NCI-H446 (cell line): Measurements from ENCODE around the gene DNMBP.
"Not testable (repeated sequence)": the region's sequence is repeated elsewhere in the genome, so short reads cannot be mapped to it uniquely, and the experiment has no call there.

Experiments
- DNase-seq, 2 experiments: peaks; one replicate each; lab custom pipeline; 2025; lab: John Stamatoyannopoulos, UW

DNMBP gene

DNA sequence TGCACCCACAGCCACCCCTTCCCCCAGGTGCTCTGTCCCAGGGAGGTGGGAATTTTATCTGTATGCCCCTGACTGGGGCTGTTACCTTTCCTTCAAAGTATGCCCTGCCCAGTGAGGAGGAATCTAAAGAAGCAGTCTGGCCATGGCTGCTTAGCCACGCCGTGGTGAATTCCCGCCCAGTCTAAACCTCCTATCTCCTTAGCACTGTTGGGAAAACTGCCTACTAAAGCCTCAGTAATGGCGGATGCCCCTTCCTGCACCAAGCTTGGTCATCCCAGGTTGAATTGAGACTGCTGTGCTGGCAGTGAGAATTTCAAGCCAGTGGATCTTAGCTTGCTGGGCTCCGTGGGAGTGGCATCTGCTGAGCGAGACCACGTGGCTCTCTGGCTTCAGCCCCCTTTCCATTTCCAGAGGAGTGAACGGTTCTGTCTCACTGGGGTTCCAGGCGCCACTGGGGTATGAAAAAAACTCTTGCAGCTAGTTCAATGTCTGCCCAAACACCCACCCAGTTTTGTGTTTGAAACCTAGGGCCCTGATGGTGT is 140.1 kb downstream of the DNMBP start:
- DNase-seq: no peak

GRCh38 chr10:99867250-99867649 is 142.5 kb downstream of the DNMBP start:
- DNase-seq: not testable (repeated sequence)

DNA sequence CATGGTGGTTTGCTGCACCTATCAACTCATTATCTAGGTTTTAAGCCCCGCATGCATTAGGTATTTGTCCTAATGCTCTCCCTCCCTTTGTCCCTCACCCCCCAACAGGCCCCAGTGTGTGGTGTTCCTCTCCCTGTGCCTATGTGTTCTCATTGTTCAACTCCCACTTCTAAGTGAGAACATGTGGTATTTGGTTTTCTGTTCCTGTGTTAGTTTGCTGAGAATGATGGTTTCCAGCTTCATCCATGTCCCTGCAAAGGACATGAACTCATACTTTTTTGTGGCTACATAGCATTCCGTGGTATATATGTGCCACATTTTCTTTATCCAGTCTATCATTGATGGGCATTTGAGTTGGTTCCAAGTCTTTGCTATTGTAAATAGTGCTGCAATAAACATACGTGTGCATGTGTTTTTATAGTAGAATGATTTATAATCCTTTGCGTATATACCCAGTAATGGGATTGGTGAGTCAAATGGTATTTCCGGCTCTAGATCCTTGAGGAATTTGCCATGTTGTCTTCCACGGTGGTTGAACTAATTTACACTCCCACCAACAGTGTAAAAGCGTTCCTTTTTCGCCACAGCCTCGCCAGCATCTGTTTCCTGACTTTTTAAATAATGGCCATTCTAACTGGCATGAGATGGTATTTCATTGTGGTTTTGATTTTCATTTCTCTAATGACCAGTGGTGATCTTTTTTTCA is 146.1 kb downstream of the DNMBP start:
- DNase-seq: not testable (repeated sequence)

DNA sequence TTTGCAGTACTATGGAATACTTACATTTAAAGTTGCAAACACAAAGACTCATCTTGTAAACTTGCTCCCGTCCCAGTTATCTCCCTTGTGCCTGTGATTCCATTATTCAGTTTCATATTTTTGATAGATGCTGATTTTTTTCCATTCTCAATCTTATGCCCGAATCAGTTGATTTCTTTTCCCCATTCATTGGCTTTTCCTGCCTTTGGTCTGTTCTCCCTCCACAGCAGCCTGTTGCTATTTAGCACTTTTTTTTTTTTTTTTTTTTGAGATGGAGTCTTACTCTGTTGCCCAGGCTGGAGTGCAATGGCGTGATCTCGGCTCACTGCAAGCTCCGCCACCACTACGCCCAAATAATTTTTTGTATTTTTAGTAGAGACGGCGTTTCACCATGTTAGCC is 149.3 kb downstream of the DNMBP start:
- no peak for DNase-seq

GRCh38 chr10:99859585-99859984 is 150.2 kb downstream of the DNMBP start:
- peak in 1 of 2 experiments; percentile 4 for DNase-seq

GRCh38 chr10:99858849-99859248 is 150.9 kb downstream of the DNMBP start:
- no peak for DNase-seq

DNA sequence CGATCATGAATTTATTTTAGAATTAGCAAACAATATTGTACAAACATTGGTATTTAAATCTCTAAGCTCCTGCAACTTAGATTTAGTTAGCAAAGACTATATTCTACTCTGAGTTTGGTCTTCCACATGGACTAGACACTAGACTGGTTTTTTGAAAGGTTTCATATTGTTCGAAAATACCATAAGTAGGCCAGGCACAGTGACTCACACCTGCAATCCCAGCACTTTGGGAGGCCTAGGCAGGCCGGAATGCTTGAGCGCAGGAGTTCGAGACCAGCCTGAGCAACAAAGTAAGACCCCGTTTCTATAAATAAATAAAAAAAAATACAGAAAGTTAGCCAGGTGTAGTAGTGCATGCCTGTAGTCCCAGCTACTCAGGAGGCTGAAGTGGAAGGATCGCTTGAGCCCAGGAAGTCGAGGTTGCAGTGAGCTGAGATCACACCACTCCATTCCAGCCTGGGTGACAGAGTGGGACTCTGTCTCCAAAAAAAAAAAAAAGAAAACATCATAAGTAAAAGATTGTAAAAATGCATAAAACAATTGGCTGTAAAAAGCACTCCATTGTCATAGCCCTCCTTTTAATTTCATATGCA is 154.2 kb downstream of the DNMBP start:
- no peak for DNase-seq

GRCh38 chr10:99854860-99855259 is 154.9 kb downstream of the DNMBP start:
- DNase-seq: peak in 1 of 2 experiments; percentile 40

DNA sequence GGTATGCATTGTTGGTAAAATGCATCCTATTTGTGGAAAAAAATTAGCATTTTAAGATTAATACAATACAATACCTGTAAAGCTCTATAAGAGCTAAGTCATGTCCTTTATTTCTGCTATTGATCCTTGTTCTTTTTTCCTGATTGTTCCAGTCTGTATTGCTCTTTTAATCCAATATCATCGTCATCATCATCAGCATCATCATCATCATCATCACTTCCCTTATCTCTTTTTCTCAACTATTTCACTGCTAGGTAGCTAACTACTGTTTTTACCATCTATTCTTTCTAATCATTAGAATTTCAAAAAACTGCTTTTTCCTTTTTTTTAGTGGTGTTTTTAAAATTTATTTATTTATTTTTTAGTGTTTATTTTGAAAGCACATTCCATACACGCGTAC is 156.1 kb downstream of the DNMBP start:
- DNase-seq: no peak

- DNase-seq: no peak
These were observed 157.1 kb downstream of the DNMBP start for GRCh38 chr10:99852481-99853213.

DNA sequence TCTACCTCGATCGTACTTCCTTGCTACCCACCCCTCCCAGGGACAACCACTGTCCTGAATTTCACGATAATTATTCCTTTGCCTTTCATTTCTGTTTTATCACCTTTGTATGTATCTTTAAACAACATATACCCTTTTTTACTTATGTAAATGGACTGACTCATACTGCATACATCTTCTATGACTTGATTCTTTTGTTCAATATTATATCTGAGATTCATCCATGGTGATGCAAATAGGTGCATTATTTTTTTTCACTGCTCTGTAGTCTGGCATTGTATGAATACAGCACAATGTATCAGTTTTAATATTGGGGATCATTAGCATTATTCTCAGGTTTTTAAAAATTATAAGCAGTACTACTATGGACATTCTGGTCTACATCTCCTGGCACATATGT is 157.9 kb downstream of the DNMBP start:
- no peak for DNase-seq

DNA sequence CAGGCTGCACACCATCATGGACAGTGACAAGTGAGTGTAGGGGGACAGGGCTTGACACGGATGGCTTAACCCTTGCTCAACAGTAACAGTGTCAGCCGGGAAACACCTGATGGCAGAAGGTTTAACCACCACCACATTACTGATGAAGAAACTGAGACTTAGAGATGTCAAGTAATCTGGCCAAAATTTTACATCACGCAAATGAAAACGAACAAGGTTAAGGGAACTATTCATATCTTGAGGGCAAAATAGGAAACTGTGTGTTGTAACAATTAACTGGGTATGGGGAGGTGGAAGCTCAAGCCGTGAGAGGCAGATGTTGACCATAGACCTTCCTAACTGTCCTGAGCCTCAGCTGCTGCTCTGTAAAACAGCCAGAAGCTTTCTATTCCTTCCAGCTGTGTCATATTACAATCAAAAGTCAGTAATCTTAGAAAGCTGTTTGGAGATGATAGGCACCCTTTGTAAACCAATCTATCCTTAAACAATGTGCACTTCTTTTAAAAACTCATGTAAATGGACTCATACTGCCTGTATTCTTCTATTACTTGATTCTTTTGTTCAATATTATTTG is 158.9 kb downstream of the DNMBP start:
- no peak for DNase-seq

GRCh38 chr10:99850021-99850766 is 159.6 kb downstream of the DNMBP start:
- DNase-seq: no peak

GRCh38 chr10:99849536-99849935 is 160.2 kb downstream of the DNMBP start:
- DNase-seq: no peak

DNA sequence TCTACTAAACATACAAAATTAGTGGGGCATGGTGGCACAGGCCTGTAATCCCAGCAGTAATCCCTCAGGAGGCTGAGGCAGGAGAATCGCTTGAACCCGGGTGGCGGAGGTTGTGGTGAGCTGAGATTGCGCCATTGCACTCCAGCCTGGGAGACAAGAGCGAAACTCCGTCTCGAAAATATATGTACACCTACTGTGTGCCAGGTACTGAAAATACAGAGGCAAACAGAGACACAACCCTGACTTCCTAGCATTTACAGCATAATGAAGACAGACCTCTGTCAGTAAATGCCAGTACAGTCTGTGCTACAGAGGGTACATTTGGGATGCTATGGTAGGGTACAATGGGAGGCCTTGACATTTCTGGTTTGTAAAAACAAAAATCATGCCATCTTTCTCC is 160.7 kb downstream of the DNMBP start:
- no peak for DNase-seq

DNA sequence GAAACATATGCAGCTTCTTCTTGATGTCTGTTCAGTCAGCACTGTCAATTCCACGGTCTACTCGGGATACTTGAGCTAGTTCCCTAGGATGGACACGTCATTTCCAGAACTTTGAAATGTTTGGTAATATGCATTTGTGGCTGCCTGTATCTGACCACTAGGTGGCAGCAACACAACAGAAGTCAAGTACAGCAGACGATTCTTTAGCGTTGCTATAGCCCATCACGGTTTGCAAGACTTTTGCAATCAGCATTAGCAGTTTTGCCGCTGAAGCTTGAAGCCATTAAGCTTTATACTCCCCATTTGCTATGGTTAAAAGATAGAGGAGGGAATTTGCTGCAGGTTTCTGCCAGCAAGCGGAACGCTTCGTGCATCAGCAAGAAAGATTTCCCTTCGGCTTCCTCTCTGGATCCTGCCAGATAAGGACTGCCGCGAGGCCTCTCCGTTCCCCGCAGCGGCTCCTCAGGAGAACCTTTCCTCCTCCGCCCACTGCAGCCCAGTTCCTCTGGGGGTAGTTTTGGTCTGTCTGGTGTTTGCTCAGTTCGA is 163.8 kb downstream of the DNMBP start:
- peak; percentile 35 to 78 for DNase-seq

DNA sequence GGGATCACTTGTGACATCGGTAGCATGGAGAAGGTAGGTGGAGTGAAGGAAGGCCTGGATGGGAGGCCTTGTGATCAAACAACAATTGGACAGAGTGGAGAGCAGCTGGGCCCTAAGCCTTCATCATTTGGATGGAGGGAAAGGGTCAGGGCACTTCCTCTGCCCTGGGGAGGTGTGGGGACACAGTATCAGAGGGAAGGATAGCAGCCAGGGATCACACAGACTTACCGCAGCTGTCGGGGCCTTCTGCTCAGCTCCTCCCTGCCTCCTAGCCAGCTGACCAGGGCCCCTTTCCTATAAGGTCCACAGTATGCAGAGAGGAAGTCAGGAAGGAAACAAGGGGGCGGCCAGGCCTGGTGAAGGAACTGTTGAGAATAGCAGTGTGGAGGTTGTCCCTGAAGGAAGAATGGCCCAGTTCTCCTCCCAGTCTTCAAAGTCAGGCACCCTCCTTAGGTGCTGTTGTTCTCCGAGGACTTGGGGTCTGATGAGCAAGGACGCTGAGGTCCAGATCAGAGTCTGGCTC is 165.3 kb downstream of the DNMBP start:
- DNase-seq: no peak

GRCh38 chr10:99843310-99843709 is 166.4 kb downstream of the DNMBP start:
- no peak for DNase-seq

DNA sequence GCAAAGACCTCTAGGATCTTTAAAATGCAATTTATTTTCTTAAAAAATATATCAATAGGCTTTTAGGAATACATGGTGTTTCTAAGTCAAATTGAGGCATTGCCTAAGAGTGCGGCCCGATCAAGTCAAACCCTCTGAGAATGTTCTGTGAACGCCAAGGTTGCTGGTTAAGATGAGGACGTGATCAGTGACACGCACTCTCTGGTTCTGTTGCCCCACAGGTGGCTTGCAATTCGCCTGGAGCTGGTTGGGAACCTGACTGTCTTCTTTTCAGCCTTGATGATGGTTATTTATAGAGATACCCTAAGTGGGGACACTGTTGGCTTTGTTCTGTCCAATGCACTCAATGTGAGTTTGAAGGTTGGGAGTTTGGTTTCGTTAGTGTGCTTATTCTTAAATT is 168.0 kb downstream of the DNMBP start:
- DNase-seq: no peak

DNA sequence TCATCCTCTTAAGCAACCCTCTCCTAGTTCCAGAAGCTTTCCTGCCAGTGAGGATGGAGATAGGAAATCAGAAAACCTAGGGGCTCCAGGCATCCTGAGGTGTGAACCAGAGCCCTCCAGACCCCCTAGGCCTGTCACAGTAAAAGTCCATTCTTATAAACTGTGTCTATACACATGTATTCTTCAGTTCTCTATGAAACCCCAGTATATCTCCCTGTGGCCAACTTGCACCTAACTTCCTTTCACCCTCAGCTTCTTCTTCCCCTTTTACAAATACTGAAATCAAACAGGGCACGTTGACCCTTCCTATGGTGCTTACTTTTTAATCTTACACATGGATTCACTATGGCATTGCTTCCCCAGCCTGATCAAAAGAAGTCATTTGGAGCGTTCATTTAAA is 168.9 kb downstream of the DNMBP start:
- DNase-seq: not testable (repeated sequence)

DNA sequence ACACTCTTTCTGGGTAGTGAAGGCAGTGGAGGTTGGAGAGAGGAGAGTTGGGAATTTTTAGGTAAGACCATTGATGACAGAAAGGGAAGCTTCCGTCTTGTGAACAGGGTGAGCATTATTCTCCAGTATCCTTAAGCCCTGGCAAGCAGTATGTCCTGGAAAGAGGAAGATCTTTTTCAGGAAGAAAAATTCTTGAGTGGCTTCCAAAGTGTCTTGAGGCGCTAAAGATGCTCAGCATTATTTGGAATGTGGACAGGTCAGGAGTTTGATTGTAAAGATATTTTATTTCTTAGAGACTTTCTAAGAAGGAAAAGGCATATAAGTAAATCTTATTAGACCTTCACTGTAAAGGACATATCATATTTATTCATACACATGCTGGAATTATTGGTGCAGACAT is 173.0 kb downstream of the DNMBP start:
- no peak for DNase-seq
